GM06990 (cell line): ENCODE data around the gene NDUFV2.

Experiments
- DNase-seq: peaks from one replicate; pipeline ENCODE4 v3.0.0-alpha.2; 2011; ENCODE audit not compliant: insufficient read length; ENCODE audit errors: extremely low read depth
- H3K27me3 ChIP-seq: replicated peaks from 2 replicates; pipeline ENCODE4 v1.6.0; 2011; ENCODE audit warnings: low read length; ENCODE audit not compliant: control insufficient read depth, insufficient read depth
- H3K36me3 ChIP-seq: 2 replicates; pipeline ENCODE4 v1.5.1; 2011; ENCODE audit warnings: low read length; ENCODE audit not compliant: control insufficient read depth, insufficient read depth
- H3K4me3 ChIP-seq: replicated peaks from 2 replicates; pipeline ENCODE4 v1.5.1; 2011; ENCODE audit warnings: low read depth, mild to moderate bottlenecking, control low read depth, low read length
- CTCF ChIP-seq: IDR thresholded peaks from 2 replicates; pipeline ENCODE4 v1.5.1; 2011; ENCODE audit warnings: low read length, control low read depth, mild to moderate bottlenecking, inconsistent platforms; ENCODE audit not compliant: insufficient read depth, poor library complexity, severe bottlenecking

Gene NDUFV2

GRCh38 chr18:9096007-9096371 is 6.5 kb upstream of the NDUFV2 start:
- Histone ChIP-seq H3K27me3 (no peaks in the 10 kb centered on the region), H3K4me3 (no peak overlapping the region), H3K36me3 (no peaks in the 10 kb centered on the region)
- no peak for TF ChIP-seq CTCF
- DNase-seq = no peak

GRCh38 chr18:9096685-9097084 is 5.8 kb upstream of the NDUFV2 start:
- no peak overlapping the region for H3K4me3 ChIP-seq
- TF ChIP-seq CTCF = no peak
- H3K36me3 ChIP-seq = no peaks in the 10 kb centered on the region
- no peaks in the 10 kb centered on the region for H3K27me3 ChIP-seq
- no peak for DNase-seq

- no peaks in the 10 kb centered on the region for H3K27me3 ChIP-seq
- no peak for TF ChIP-seq CTCF
Observed at GRCh38 chr18:9097349-9097748, 5.2 kb upstream of the NDUFV2 start.

GRCh38 chr18:9100796-9101195 is 1.7 kb upstream of the NDUFV2 start:
- no peak for TF ChIP-seq CTCF
- Histone ChIP-seq H3K27me3 (no peaks in the 10 kb centered on the region), H3K4me3 (no peak overlapping the region), H3K36me3 (no peaks in the 10 kb centered on the region; the same call in 1 of the 2 replicates)
- DNase-seq = no peak

More at GRCh38 chr18:9097349-9097748, 5.2 kb upstream of the NDUFV2 start:
- no peak for DNase-seq
- H3K4me3 ChIP-seq = no peak overlapping the region
- no peaks in the 10 kb centered on the region for H3K36me3 ChIP-seq

- H3K4me3 ChIP-seq = peak overlapping the region; percentile 81
- DNase-seq = no peak
- TF ChIP-seq CTCF = no peak
- H3K36me3 ChIP-seq = no peaks in the 10 kb centered on the region; the same call in 1 of the 2 replicates
- no peaks in the 10 kb centered on the region for H3K27me3 ChIP-seq
Observed at GRCh38 chr18:9101730-9102507, 580 bp upstream of the NDUFV2 start.
